Urinary bladder (tissue), 4 donors: ENCODE measurements around the gene TMEM89. TPM values are rescaled to one million over a fixed set of nuclear protein-coding genes. Genes with fewer than 3 reads are reported as not detected.

Source experiments
- DNase-seq: peaks from one replicate; pipeline ENCODE4 v3.0.0-alpha.2; 2015; ENCODE audit errors: extremely low spot score
- H3K27ac ChIP-seq: one replicate; pipeline ENCODE4 v1.5.1; 2013; ENCODE audit warnings: low read depth, mild to moderate bottlenecking, moderate library complexity
- H3K36me3 ChIP-seq: one replicate; pipeline ENCODE4 v1.6.1; 2013; ENCODE audit warnings: mild to moderate bottlenecking, moderate library complexity; ENCODE audit not compliant: insufficient read depth
- H3K4me1 ChIP-seq: one replicate; pipeline ENCODE4 v1.6.1; 2013; ENCODE audit warnings: mild to moderate bottlenecking, moderate library complexity; ENCODE audit not compliant: insufficient read depth
- H3K4me3 ChIP-seq: one replicate; pipeline ENCODE4 v1.5.1; 2013; ENCODE audit warnings: low read depth, low read length
- WGBS: extraction: QIAGEN DNeasy Blood & Tissue Kit; methylation state at CpG from one replicate; pipeline ENCODE4 v1.1.7; 2013; 5-methylcytosine and 5-hydroxymethylcytosine counted together
- polyA plus RNA-seq: library from polyadenylated mRNA; stranded (reverse); fragments of 200-250 nt; gene quantifications from one replicate; pipeline ENCODE4 v1.2.3, GENCODE V29; 2013
- total RNA-seq: library from RNA; depleted of rRNA; stranded (reverse); fragments of >200 nt; gene quantifications from one replicate; pipeline ENCODE4 v1.2.3, GENCODE V29; 2014
- donor health status: healthy with polysubstance abuse.
- donor health status: healthy.

The TMEM89 gene
- total and polyA plus RNA-seq, 2 donors: not detected

DNA sequence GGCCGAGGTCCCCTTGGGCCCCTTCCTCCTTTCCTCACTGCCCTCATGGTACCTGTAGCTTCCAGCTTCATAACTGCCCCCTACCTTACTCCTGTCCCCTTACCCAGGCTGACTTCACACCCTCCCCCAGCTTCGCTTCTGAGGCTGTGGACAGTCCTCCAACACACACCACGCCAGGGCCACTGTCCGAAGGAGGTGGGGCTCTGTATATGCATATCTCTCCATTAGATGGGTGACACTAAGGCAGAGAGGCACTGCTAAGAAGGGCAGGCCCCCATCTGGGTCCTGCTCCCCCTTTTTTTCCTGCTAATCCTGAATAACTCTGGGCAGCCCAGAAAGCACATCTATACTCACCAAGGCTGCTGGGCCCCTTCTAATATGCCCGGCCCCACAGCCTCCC, 25.4 kb downstream of the TMEM89 start:
- Histone ChIP-seq H3K27ac (peak overlapping the region; percentile 39), H3K4me1 (no peaks in the 10 kb centered on the region), H3K4me3 (no peak overlapping the region), H3K36me3 (peaks cover 1% of the 10 kb centered on the region)
- WGBS: 77% methylated on average over 5 of the region's 5 CpGs
- DNase-seq: no peak

- H3K4me1 ChIP-seq: no peaks in the 10 kb centered on the region
- H3K27ac ChIP-seq: peak overlapping the region; percentile 39
- 22% methylated on average over 10 of the region's 10 CpGs for WGBS
- DNase-seq: peak; percentile 28
- H3K4me3 ChIP-seq: no peak overlapping the region
- peaks cover 1% of the 10 kb centered on the region for H3K36me3 ChIP-seq
Observed at GRCh38 chr3:48595526-48596121, 25.9 kb downstream of the TMEM89 start.

DNA sequence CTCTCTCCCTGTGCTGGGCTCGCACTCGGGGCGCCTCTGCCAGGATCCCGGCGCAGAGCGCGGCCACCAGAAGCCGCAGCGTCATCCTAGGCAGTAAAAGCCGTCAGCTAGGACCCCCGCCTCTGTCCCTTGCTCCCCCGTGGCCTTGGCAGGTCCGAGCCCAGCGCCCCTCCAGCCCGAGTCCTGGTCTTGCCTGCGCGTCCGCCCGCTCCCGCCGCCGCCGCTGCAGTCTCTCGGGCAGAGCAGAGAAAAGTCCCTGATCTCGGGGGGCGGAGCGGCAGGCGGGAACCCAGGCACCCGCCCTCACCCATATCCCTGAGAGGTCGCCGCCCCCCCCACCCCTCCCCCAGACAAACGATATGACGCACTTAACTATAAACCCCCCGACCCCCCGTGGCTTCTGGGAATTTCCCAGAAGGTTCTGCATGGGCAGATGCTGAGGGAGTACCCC, 26.5 kb downstream of the TMEM89 start, which contains the start of gene COL7A1:
Gene COL7A1, minus strand, starts transcription at position 255 of the 451 bp plus-strand sequence. Its CDS starts 170 bp downstream, at position 85.
- DNase-seq: no peak
- H3K4me3 ChIP-seq: peak within 1 kb of the TSS; percentile 38
- peak within 1 kb of the TSS; percentile 39 for H3K27ac ChIP-seq
- H3K4me1 ChIP-seq: no peaks in the 10 kb centered on the region
- WGBS: 9% methylated on average over 35 of the region's 35 CpGs
- peaks cover 1% of the 10 kb centered on the region for H3K36me3 ChIP-seq

DNA sequence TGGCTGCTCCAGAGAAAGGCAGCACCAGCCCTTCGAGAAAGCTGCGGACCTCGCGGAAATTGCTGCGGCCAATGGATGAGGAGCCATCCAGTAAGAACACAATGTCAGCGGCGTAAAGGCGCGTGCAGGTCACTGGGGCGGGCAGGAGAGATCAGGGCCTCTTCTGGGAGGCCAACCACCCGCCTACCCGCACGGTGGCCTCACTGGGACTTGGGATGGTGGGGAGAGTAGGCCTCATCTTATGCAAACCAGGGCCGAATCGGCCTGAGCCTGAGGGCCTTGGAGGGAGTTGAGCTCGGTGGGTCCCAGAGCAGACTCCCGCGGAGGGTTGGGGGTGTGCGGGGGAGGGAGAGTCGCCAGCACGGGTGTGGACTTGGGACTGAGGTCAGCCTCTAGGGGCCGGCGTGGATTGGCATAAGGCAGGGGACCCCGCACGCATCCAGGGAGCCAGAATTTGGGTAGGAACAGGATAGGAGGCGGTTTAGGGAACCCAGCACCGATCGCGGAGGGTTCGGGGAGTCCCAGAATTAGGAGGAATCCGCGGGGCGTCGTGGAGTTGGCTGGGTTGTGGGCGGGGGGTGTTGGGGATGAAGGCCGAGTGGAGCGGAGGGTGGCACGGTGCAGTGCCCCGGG, 27.0 kb downstream of the TMEM89 start:
- H3K27ac ChIP-seq: no peak overlapping the region
- 31% methylated on average over 39 of the region's 39 CpGs for WGBS
- H3K4me1 ChIP-seq: no peaks in the 10 kb centered on the region

GRCh38 chr3:48593337-48593736, 28.2 kb downstream of the TMEM89 start:
- Histone ChIP-seq H3K36me3 (no peaks in the 10 kb centered on the region), H3K4me1 (no peaks in the 10 kb centered on the region), H3K27ac (no peak overlapping the region), H3K4me3 (no peak overlapping the region)
- WGBS: 94% methylated on average over 9 of the region's 9 CpGs
- DNase-seq: no peak

More for the DNA sequence above, 27.0 kb downstream of the TMEM89 start:
- DNase-seq: no peak
- Histone ChIP-seq H3K36me3 (peaks cover 1% of the 10 kb centered on the region), H3K4me3 (peak overlapping the region; percentile 38)

GRCh38 chr3:48592519-48593087, 29.0 kb downstream of the TMEM89 start:
- no peaks in the 10 kb centered on the region for H3K36me3 ChIP-seq
- H3K4me3 ChIP-seq: no peak overlapping the region
- WGBS: 91% methylated on average over 21 of the region's 21 CpGs
- no peak overlapping the region for H3K27ac ChIP-seq
- H3K4me1 ChIP-seq: no peaks in the 10 kb centered on the region
- DNase-seq: no peak

- DNase-seq: no peak
- Histone ChIP-seq H3K4me3 (no peak overlapping the region), H3K4me1 (no peaks in the 10 kb centered on the region), H3K36me3 (no peaks in the 10 kb centered on the region), H3K27ac (no peak overlapping the region)
- WGBS: 94% methylated on average over 22 of the region's 22 CpGs
Observed at GRCh38 chr3:48591886-48592518, 29.6 kb downstream of the TMEM89 start.

DNA sequence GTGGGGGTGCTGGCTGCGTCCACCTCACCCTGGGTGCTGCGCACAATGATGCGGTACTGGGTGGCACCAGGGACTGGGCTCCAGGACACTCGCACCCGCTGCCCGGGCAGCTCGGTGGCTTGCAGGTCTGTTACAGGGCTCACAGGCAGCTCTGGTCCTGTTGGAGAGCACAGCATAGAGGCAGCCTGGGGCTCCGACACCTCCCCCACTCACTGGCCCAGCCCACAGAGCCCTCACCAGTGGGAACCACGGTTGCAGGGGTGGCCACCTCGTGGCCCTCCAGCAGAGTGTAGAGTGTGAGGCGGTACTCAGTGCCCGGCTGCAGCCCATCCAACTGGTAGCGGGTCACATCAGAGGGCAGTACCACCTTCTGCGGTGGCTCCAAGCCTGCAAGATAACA, 30.1 kb downstream of the TMEM89 start:
- no peak overlapping the region for H3K4me3 ChIP-seq
- H3K27ac ChIP-seq: no peak overlapping the region
- DNase-seq: no peak
- no peaks in the 10 kb centered on the region for H3K36me3 ChIP-seq
- WGBS: 93% methylated on average over 14 of the region's 14 CpGs
- H3K4me1 ChIP-seq: no peaks in the 10 kb centered on the region

- no peaks in the 10 kb centered on the region for H3K4me1 ChIP-seq
- DNase-seq: no peak
- no peaks in the 10 kb centered on the region for H3K36me3 ChIP-seq
- no peak overlapping the region for H3K4me3 ChIP-seq
- H3K27ac ChIP-seq: no peak overlapping the region
- WGBS: 77% methylated on average over 15 of the region's 15 CpGs
Observed at GRCh38 chr3:48588230-48588629, 33.3 kb downstream of the TMEM89 start.

DNA sequence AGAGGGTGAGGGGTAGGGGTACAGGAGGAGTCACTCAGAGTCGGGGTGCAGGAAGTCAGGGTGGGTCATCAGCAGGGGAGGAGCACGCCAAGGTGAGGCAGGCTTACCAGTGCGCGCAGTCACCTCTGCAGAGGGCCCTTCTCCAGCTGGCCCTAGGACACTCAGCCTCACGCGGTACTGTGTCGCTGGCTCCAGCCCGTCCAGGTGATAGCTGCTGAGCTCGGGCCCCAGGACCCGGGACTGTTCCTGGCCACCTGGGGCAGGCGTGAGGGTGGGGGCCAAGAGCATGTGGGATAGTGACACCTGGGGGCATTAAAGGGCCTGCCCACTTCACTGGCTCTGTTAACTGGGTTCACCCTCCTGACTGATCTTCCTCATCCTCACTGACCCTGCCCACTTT, 33.9 kb downstream of the TMEM89 start:
- H3K4me1 ChIP-seq: no peaks in the 10 kb centered on the region
- no peak for DNase-seq
- H3K27ac ChIP-seq: no peak overlapping the region
- H3K36me3 ChIP-seq: no peaks in the 10 kb centered on the region
- 84% methylated on average over 11 of the region's 11 CpGs for WGBS
- H3K4me3 ChIP-seq: no peak overlapping the region

- no peaks in the 10 kb centered on the region for H3K36me3 ChIP-seq
- no peaks in the 10 kb centered on the region for H3K4me1 ChIP-seq
- H3K27ac ChIP-seq: no peak overlapping the region
- whole genome bisulfite sequencing: 82% methylated on average over 8 of the region's 8 CpGs
- no peak overlapping the region for H3K4me3 ChIP-seq
- DNase-seq: no peak
Observed at GRCh38 chr3:48585411-48585810, 36.2 kb downstream of the TMEM89 start.

GRCh38 chr3:48584836-48585235, 36.7 kb downstream of the TMEM89 start:
- H3K27ac ChIP-seq: no peak overlapping the region
- WGBS: 92% methylated on average over 9 of the region's 9 CpGs
- no peaks in the 10 kb centered on the region for H3K36me3 ChIP-seq
- H3K4me1 ChIP-seq: no peaks in the 10 kb centered on the region
- no peak overlapping the region for H3K4me3 ChIP-seq
- DNase-seq: no peak

DNA sequence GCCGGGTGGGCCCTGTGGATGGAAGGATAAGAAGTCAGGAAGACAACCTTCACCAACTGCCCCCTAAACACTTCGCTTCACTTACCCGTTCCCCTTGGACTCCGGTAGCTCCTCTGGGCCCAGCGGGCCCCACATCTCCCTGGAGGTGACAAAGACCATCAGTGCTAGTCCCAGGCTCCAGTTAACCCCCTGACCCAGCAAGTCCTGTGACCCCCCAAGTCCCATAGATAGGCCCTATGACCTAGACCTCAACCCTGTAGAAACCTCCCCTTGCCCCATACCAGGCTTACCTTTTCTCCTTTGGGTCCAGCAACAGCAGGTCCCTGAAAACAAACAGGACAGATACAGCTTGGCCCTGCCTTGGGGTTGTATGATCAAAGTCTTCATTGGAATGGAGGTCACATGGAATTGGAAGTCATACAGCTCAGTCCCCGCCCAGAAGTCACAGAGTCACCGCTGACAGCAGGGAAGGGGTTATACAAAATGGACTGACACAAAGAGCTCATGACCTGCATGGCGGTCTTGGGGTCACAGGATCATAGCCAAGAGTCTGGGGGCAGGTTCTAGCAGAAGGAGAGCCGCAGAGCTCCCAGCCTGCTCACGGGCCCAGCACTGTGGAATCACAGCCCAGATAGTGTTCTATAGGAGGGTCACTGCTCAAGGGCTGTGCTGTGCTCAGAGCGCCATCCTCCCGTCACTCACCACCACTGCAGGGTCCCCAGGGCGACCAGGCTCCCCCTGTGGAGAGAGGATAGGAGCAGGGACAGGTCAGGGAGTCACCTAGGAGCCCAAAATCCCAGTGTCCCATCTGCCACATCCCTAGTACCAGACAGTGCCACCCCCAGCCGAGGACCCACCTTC, 39.7 kb downstream of the TMEM89 start:
- Histone ChIP-seq H3K4me1 (no peaks in the 10 kb centered on the region), H3K4me3 (no peak overlapping the region), H3K36me3 (no peaks in the 10 kb centered on the region), H3K27ac (no peak overlapping the region)
- 92% methylated on average over 14 of the region's 14 CpGs for WGBS
- no peak for DNase-seq
